D721Med (cell line): Measurements from ENCODE around the gene TFPI2.
"Not testable (repeated sequence)": the region's sequence is repeated elsewhere in the genome, so short reads cannot be mapped to it uniquely, and the experiment has no call there.

Experiments used
- DNase-seq: peaks from one replicate; pipeline ENCODE4 v3.0.0; 2011; ENCODE audit warnings: low spot score; ENCODE audit not compliant: insufficient read length
- FAIRE-seq: peaks from 2 replicates; lab custom pipeline; 2011; peaks lifted over from hg19 to GRCh38; lab: Jason Lieb, UNC
- CTCF ChIP-seq: IDR thresholded peaks from 2 replicates; pipeline ENCODE4 v1.5.1; 2012; ENCODE audit warnings: mild to moderate bottlenecking, control low read depth; ENCODE audit not compliant: insufficient read depth; ENCODE audit errors: missing control alignments

The TFPI2 gene

GRCh38 chr7:93926800-93927199, 36.2 kb upstream of the TFPI2 start:
- TF ChIP-seq CTCF, result no peak
- FAIRE-seq (no peak), DNase-seq (no peak)

GRCh38 chr7:93923942-93924341, 33.4 kb upstream of the TFPI2 start:
- no peak for TF ChIP-seq CTCF
- DNase-seq, result no peak
- FAIRE-seq, result no peak

- DNase-seq (no peak), FAIRE-seq (no peak)
- TF ChIP-seq CTCF, result no peak
Observed at GRCh38 chr7:93923296-93923695, 32.7 kb upstream of the TFPI2 start.

GRCh38 chr7:93921607-93922566, 31.3 kb upstream of the TFPI2 start, which contains the start of gene GNG11:
Gene GNG11, plus strand, starts transcription at chr7:93921735. Its CDS starts 403 bp downstream, at chr7:93922138.
- TF ChIP-seq CTCF, result no peak
- FAIRE-seq (no peak), DNase-seq (no peak)

GRCh38 chr7:93921186-93921585, 30.6 kb upstream of the TFPI2 start:
- FAIRE-seq, result no peak
- DNase-seq, result no peak
- TF ChIP-seq CTCF, result no peak

GRCh38 chr7:93920496-93921182, 30.1 kb upstream of the TFPI2 start:
- TF ChIP-seq CTCF, result no peak
- FAIRE-seq, result no peak
- no peak for DNase-seq

GRCh38 chr7:93916315-93916714, 25.8 kb upstream of the TFPI2 start:
- DNase-seq, result not testable (repeated sequence)
- FAIRE-seq, result peak; percentile 92

- FAIRE-seq, DNase-seq: not testable (repeated sequence)
Observed at GRCh38 chr7:93915888-93916287, 25.3 kb upstream of the TFPI2 start.

- DNase-seq, result not testable (repeated sequence)
- peak; percentile 41 for FAIRE-seq
Observed at GRCh38 chr7:93915206-93915842, 24.8 kb upstream of the TFPI2 start.
